ENCODE results near the gene TIPARP.

TIPARP gene, protein sequence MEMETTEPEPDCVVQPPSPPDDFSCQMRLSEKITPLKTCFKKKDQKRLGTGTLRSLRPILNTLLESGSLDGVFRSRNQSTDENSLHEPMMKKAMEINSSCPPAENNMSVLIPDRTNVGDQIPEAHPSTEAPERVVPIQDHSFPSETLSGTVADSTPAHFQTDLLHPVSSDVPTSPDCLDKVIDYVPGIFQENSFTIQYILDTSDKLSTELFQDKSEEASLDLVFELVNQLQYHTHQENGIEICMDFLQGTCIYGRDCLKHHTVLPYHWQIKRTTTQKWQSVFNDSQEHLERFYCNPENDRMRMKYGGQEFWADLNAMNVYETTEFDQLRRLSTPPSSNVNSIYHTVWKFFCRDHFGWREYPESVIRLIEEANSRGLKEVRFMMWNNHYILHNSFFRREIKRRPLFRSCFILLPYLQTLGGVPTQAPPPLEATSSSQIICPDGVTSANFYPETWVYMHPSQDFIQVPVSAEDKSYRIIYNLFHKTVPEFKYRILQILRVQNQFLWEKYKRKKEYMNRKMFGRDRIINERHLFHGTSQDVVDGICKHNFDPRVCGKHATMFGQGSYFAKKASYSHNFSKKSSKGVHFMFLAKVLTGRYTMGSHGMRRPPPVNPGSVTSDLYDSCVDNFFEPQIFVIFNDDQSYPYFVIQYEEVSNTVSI

GRCh38 chr3:156674046-156674910, at the start of gene TIPARP:
TSS of gene TIPARP (plus strand) at chr3:156674590. CDS start at chr3:156677698, 3,108 bp downstream.
- Mint-ChIP-seq H3K4me3 (peak within 1 kb of the TSS; percentile 95), H3K9me3 (no peaks in the 10 kb centered on the region), H3K4me1 (ENCODE audit: low read depth) (peaks cover 45% of the 10 kb centered on the region), H3K27me3 (no peaks in the 10 kb centered on the region), H3K27ac (peak within 1 kb of the TSS; percentile 90), H3K36me3 (ENCODE audit: low read depth) (peaks cover 16% of the 10 kb centered on the region)

DNA sequence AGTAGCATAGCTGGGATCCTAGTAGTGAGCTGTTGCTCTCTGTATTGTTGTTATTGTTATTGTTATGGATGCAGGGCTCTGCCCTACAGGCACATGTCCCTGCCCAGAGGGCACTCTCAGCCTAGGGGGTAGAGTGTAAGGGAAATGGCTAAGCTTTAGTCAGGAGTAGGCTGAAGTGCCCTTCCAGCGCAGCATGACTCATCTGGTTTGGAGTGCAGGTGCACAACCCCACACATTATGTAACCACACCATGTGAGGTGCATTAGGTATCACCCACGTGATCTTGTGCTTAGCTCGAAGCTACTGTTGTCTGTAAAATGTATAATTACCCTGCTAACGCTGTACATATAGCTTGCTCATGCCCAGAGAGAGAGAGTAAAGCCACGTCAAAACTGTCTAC, 48.3 kb upstream of the TIPARP start:
- Mint-ChIP-seq H3K4me3 (no peak overlapping the region), H3K27ac (no peak overlapping the region), H3K27me3 (no peaks in the 10 kb centered on the region), H3K9me3 (no peaks in the 10 kb centered on the region), H3K36me3 (ENCODE audit: low read depth) (no peaks in the 10 kb centered on the region), H3K4me1 (ENCODE audit: low read depth) (no peaks in the 10 kb centered on the region)

DNA sequence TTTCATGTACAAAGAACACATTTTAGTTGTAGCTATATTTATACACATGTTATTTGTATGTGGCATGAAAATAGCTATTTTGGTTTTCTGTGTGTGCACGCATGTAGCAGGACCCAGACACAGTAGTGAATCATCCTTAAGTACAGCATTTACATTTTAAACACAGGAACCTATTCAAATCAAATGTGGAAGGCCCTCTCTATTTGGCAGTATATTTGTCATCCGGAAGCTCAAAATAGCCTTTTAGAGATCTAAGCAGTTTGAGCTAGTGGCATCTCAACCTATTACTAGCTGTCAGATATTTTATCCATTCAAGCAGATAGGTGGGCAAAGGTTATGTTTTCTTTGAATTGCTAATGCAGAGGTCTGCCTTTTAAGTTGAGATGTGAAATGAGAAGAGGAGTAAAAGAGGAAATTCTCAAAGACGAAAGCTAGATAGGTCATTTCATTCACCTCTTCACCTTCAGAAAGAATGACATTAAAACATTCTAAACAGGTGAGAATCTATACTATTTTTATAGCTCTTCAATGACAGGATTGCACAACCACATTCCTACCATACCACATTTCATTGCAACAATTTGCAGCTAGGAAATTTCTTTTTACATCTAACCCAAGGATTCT, 46.3 kb upstream of the TIPARP start:
- Mint-ChIP-seq H3K4me3 (no peak overlapping the region), H3K9me3 (no peaks in the 10 kb centered on the region), H3K4me1 (ENCODE audit: low read depth) (no peaks in the 10 kb centered on the region), H3K27ac (no peak overlapping the region), H3K36me3 (ENCODE audit: low read depth) (no peaks in the 10 kb centered on the region), H3K27me3 (no peaks in the 10 kb centered on the region)

- Mint-ChIP-seq H3K4me1 (ENCODE audit: low read depth) (no peaks in the 10 kb centered on the region), H3K27me3 (no peaks in the 10 kb centered on the region), H3K36me3 (ENCODE audit: low read depth) (no peaks in the 10 kb centered on the region), H3K9me3 (no peaks in the 10 kb centered on the region), H3K27ac (no peak overlapping the region), H3K4me3 (no peak overlapping the region)
Observed at GRCh38 chr3:156628836-156629618, 45.4 kb upstream of the TIPARP start.

DNA sequence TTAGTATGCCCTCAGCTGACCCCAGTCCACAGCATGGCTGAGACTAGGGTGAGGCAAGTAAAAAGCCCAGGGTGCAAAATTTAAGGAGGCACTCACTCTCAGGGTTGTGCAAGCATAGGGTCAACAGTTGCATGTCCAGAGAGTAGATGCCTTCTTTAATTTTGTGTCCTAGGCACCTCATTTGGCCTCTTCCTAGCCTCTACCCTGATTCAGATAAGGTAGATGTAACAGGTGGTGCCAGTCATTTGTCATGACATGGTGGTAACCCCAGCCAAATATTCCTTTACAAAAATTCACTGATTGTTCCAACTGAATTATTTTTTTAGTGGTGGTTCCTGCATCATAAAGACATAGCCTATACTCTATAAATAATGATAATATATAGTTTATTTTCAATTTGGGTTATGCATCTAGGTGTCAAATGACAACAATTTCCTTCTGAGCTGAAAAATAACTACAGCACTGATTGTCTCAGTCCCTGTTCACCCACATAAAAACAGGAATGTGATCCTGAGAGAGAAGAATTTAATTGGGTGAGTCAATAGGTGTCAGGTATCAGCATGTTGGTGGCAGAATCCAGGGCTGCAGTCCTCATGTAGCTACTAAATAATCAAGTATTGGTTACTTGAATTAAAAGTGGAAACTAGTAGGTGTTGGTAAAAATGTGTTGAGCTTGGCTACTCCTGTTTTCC, 44.2 kb upstream of the TIPARP start:
- Mint-ChIP-seq H3K27ac (no peak overlapping the region), H3K4me1 (ENCODE audit: low read depth) (no peaks in the 10 kb centered on the region), H3K4me3 (no peak overlapping the region), H3K27me3 (no peaks in the 10 kb centered on the region), H3K36me3 (ENCODE audit: low read depth) (no peaks in the 10 kb centered on the region), H3K9me3 (no peaks in the 10 kb centered on the region)

- no peak overlapping the region for H3K4me3 Mint-ChIP-seq
- H3K4me1 Mint-ChIP-seq (ENCODE audit: low read depth), result no peaks in the 10 kb centered on the region
- no peaks in the 10 kb centered on the region for H3K27me3 Mint-ChIP-seq
- H3K36me3 Mint-ChIP-seq (ENCODE audit: low read depth), result no peaks in the 10 kb centered on the region
- H3K9me3 Mint-ChIP-seq, result no peaks in the 10 kb centered on the region
- no peak overlapping the region for H3K27ac Mint-ChIP-seq
Observed at GRCh38 chr3:156630773-156631093, 43.7 kb upstream of the TIPARP start.

DNA sequence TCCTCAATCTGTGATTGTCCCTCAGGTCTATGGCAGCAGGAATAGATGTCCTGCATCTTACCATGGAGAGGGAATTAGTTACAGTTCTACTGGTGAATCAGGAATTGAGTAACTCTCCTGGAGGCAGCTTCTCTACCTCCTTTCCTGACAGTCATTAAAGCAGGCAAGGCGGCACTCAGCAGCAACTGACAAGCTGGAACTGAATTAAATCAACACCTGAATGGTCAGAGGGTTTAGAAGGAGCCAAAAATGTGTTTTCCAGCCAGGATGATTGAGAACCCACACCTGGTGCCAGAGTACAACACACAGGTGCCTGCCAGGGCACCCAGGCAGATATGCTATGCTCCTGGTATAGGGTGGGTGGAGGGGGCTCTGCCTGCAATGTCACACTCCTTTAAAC, 43.1 kb upstream of the TIPARP start:
- H3K4me1 Mint-ChIP-seq (ENCODE audit: low read depth), result no peaks in the 10 kb centered on the region
- H3K27ac Mint-ChIP-seq, result no peak overlapping the region
- no peaks in the 10 kb centered on the region for H3K27me3 Mint-ChIP-seq
- H3K4me3 Mint-ChIP-seq, result no peak overlapping the region
- H3K36me3 Mint-ChIP-seq (ENCODE audit: low read depth), result no peaks in the 10 kb centered on the region
- no peaks in the 10 kb centered on the region for H3K9me3 Mint-ChIP-seq

DNA sequence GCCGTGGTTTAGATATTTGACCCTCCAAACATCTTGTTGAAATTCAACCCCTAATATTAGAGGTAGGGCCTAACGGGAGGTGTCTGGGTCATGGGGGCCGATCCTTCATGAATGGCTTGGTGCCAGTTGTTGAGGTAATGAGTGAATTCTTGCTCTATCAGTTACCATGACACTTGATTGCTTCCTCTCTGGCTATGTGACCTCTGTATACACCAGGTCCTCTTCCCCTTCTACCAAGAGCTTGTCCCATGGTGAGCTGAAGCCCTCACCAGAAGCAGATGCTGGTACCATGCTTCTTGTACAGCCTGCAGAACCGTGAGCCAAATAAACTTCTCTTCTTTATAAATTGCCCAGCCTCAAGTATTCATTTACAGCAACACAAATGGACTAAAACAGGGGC, 41.8 kb upstream of the TIPARP start:
- Mint-ChIP-seq H3K36me3 (ENCODE audit: low read depth) (no peaks in the 10 kb centered on the region), H3K27me3 (no peaks in the 10 kb centered on the region), H3K27ac (no peak overlapping the region), H3K4me1 (ENCODE audit: low read depth) (no peaks in the 10 kb centered on the region), H3K4me3 (no peak overlapping the region), H3K9me3 (no peaks in the 10 kb centered on the region)

- Mint-ChIP-seq H3K27me3 (no peaks in the 10 kb centered on the region), H3K4me1 (ENCODE audit: low read depth) (no peaks in the 10 kb centered on the region), H3K9me3 (no peaks in the 10 kb centered on the region), H3K4me3 (no peak overlapping the region), H3K27ac (no peak overlapping the region), H3K36me3 (ENCODE audit: low read depth) (no peaks in the 10 kb centered on the region)
Observed at GRCh38 chr3:156633335-156633734, 41.1 kb upstream of the TIPARP start.

- Mint-ChIP-seq H3K36me3 (ENCODE audit: low read depth) (no peaks in the 10 kb centered on the region), H3K4me1 (ENCODE audit: low read depth) (no peaks in the 10 kb centered on the region), H3K27ac (no peak overlapping the region), H3K27me3 (no peaks in the 10 kb centered on the region), H3K4me3 (no peak overlapping the region), H3K9me3 (no peaks in the 10 kb centered on the region)
Observed at GRCh38 chr3:156635034-156635433, 39.4 kb upstream of the TIPARP start.

- Mint-ChIP-seq H3K4me1 (ENCODE audit: low read depth) (no peaks in the 10 kb centered on the region), H3K27me3 (no peaks in the 10 kb centered on the region), H3K9me3 (no peaks in the 10 kb centered on the region), H3K27ac (no peak overlapping the region), H3K36me3 (ENCODE audit: low read depth) (no peaks in the 10 kb centered on the region), H3K4me3 (no peak overlapping the region)
Observed at GRCh38 chr3:156635973-156636372, 38.4 kb upstream of the TIPARP start.

DNA sequence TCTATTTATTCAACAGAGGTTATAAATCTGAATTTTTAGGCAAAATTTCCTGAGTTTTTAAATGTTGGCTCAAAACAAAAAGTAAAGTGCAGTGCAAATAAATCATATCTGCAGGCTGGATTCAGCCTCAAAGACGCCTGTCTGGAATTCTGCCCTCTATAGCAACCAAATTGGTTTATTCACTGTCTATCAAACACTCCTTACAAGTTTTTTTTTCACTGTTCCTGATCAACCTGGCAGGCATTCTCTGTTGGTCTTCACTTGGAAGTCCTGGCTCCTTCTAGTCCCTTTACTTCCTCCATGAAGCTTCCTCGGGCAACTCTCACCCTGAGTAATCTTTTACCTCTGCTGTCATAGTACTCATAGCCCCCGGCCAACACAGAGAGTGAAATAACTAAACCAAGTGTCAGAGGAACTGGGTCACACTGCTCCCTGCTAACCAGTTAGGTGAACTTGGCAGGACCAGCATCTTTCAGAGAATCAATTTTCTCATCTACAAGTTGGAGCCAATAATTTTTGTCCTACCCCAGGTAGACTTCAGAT, 36.8 kb upstream of the TIPARP start:
- H3K27me3 Mint-ChIP-seq, result no peaks in the 10 kb centered on the region
- H3K27ac Mint-ChIP-seq, result no peak overlapping the region
- H3K4me1 Mint-ChIP-seq (ENCODE audit: low read depth), result peaks cover under 1% of the 10 kb centered on the region
- H3K9me3 Mint-ChIP-seq, result no peaks in the 10 kb centered on the region
- no peak overlapping the region for H3K4me3 Mint-ChIP-seq
- H3K36me3 Mint-ChIP-seq (ENCODE audit: low read depth), result no peaks in the 10 kb centered on the region

GRCh38 chr3:156638271-156638670, 36.1 kb upstream of the TIPARP start:
- no peaks in the 10 kb centered on the region for H3K9me3 Mint-ChIP-seq
- no peak overlapping the region for H3K4me3 Mint-ChIP-seq
- no peak overlapping the region for H3K27ac Mint-ChIP-seq
- H3K36me3 Mint-ChIP-seq (ENCODE audit: low read depth), result no peaks in the 10 kb centered on the region
- H3K27me3 Mint-ChIP-seq, result no peaks in the 10 kb centered on the region
- peaks cover 7% of the 10 kb centered on the region for H3K4me1 Mint-ChIP-seq (ENCODE audit: low read depth)
